ENCODE results near the gene TGFBR2.

- TF ChIP-seq SIN3A (IDR thresholded peaks at IDR 0.05; ENCODE audit: borderline replicate concordance, low read depth, low read length) (no peak), CTCF (CRISPR knock-in tag; IDR thresholded peaks at IDR 0.05) (no peak), ZNF143 (CRISPR knock-in tag; IDR thresholded peaks at IDR 0.05) (no peak), KDM1A (CRISPR knock-in tag; IDR thresholded peaks at IDR 0.05) (no peak), CHCHD3 (CRISPR knock-in tag; IDR thresholded peaks at IDR 0.05) (no peak), TARDBP (CRISPR knock-in tag; IDR thresholded peaks at IDR 0.05) (no peak), ARHGAP35 (CRISPR knock-in tag; IDR thresholded peaks at IDR 0.05; ENCODE audit: borderline replicate concordance) (no peak), SOX5 (CRISPR knock-in tag; IDR thresholded peaks at IDR 0.05; ENCODE audit: borderline replicate concordance) (no peak)
Measured at GRCh38 chr3:30645077-30645476, 38.7 kb downstream of the TGFBR2 start.

All from HepG2 (cell line).